ENCODE results near the gene RAB33B. TPM values are rescaled to one million over a fixed set of nuclear protein-coding genes. Genes with fewer than 3 reads are reported as not detected.

RAB33B gene
- total RNA-seq, 1 donor from 2014 or later: 10.1 TPM

- H3K36me3 ChIP-seq: no peaks in the 10 kb centered on the region
- intact Hi-C loops (cut with DNase I): no loop called here
- peaks cover 28% of the 10 kb centered on the region for H3K4me1 ChIP-seq
- H3K4me3 ChIP-seq: no peak overlapping the region
- no peaks in the 10 kb centered on the region for H3K9me3 ChIP-seq
- no peak overlapping the region for H3K27ac ChIP-seq
- no peak for TF ChIP-seq CTCF (IDR thresholded peaks at IDR 0.05)
- H3K27me3 ChIP-seq: no peaks in the 10 kb centered on the region
- DNase-seq (ENCODE audit: extremely low spot score in 2 of 2): no peak
These were observed 3.3 kb upstream of the RAB33B start for GRCh38 chr4:139450586-139450985.

GRCh38 chr4:139451997-139452396, 1.9 kb upstream of the RAB33B start:
- Histone ChIP-seq H3K27me3 (no peaks in the 10 kb centered on the region), H3K9me3 (no peaks in the 10 kb centered on the region), H3K4me1 (peaks cover 42% of the 10 kb centered on the region), H3K27ac (no peak overlapping the region), H3K4me3 (no peak overlapping the region), H3K36me3 (no peaks in the 10 kb centered on the region)
- DNase-seq (ENCODE audit: extremely low spot score in 2 of 2): no peak
- TF ChIP-seq CTCF (IDR thresholded peaks at IDR 0.05): no peak
- no peak for TF ChIP-seq POLR2A (IDR thresholded peaks at IDR 0.05)
- no peak for TF ChIP-seq POLR2AphosphoS5 (IDR thresholded peaks at IDR 0.05; ENCODE audit: insufficient read depth in 1 of 2, low read depth in 1 of 2)
- intact Hi-C loops (cut with DNase I): no loop called here

GRCh38 chr4:139453041-139453370, 915 bp upstream of the RAB33B start:
- DNase-seq (ENCODE audit: extremely low spot score in 2 of 2): no peak
- Histone ChIP-seq H3K4me3 (peak overlapping the region; percentile 86 to 94), H3K27me3 (no peaks in the 10 kb centered on the region), H3K9me3 (no peaks in the 10 kb centered on the region), H3K27ac (peak overlapping the region; percentile 97), H3K36me3 (no peaks in the 10 kb centered on the region), H3K4me1 (peaks cover 52% of the 10 kb centered on the region)
- intact Hi-C loops (cut with DNase I): no loop called here
- TF ChIP-seq CTCF (IDR thresholded peaks at IDR 0.05) (peak in 1 of 3 experiments; percentile 25), POLR2AphosphoS5 (IDR thresholded peaks at IDR 0.05; ENCODE audit: insufficient read depth in 1 of 2, low read depth in 1 of 2) (peak in 1 of 2 donors; percentile 4), POLR2A (IDR thresholded peaks at IDR 0.05) (no peak)

- peak overlapping the region; percentile 86 to 94 for H3K4me3 ChIP-seq
- H3K27ac ChIP-seq: peak overlapping the region; percentile 97
- TF ChIP-seq POLR2A (IDR thresholded peaks at IDR 0.05) (peak in 1 of 2 donors; percentile 85), CTCF (IDR thresholded peaks at IDR 0.05) (no peak), POLR2AphosphoS5 (IDR thresholded peaks at IDR 0.05; ENCODE audit: insufficient read depth in 1 of 2, low read depth in 1 of 2) (peak in 1 of 2 donors; percentile 97)
- intact Hi-C loops (cut with DNase I): no loop called here
- no peaks in the 10 kb centered on the region for H3K27me3 ChIP-seq
- no peaks in the 10 kb centered on the region for H3K36me3 ChIP-seq
- no peaks in the 10 kb centered on the region for H3K9me3 ChIP-seq
- DNase-seq (ENCODE audit: extremely low spot score in 2 of 2): peak in 1 of 2 donors; percentile 98
- H3K4me1 ChIP-seq: peaks cover 57% of the 10 kb centered on the region
These were observed 380 bp upstream of the RAB33B start for GRCh38 chr4:139453371-139454110.

GRCh38 chr4:139455126-139455538, 1.2 kb downstream of the RAB33B start:
- intact Hi-C loops (cut with DNase I): no loop called here
- Histone ChIP-seq H3K27ac (peak overlapping the region; percentile 97), H3K9me3 (no peaks in the 10 kb centered on the region), H3K36me3 (no peaks in the 10 kb centered on the region), H3K27me3 (no peaks in the 10 kb centered on the region), H3K4me1 (peaks cover 73% of the 10 kb centered on the region), H3K4me3 (peak overlapping the region; percentile 86 to 94)
- no peak for DNase-seq (ENCODE audit: extremely low spot score in 2 of 2)
- TF ChIP-seq POLR2A (IDR thresholded peaks at IDR 0.05) (no peak), POLR2AphosphoS5 (IDR thresholded peaks at IDR 0.05; ENCODE audit: insufficient read depth in 1 of 2, low read depth in 1 of 2) (no peak), CTCF (IDR thresholded peaks at IDR 0.05) (no peak)

Data from vagina (tissue), 2 donors.